HG03135 (cell line): ENCODE results near the gene PIGQ.

Experiments
- ATAC-seq: cut with Tn5 transposase; IDR thresholded peaks from one replicate; pipeline ENCODE4 v1.9.1; 2021; ENCODE audit warnings: mild to moderate bottlenecking, moderate library complexity; ENCODE audit not compliant: unreplicated experiment

Gene PIGQ

GRCh38 chr16:569445-570254 is at the start of gene PIGQ:
TSS of gene PIGQ (plus strand) at chr16:569968. CDS start at chr16:574075, 4,107 bp downstream.
- peak; percentile 34 for ATAC-seq

DNA sequence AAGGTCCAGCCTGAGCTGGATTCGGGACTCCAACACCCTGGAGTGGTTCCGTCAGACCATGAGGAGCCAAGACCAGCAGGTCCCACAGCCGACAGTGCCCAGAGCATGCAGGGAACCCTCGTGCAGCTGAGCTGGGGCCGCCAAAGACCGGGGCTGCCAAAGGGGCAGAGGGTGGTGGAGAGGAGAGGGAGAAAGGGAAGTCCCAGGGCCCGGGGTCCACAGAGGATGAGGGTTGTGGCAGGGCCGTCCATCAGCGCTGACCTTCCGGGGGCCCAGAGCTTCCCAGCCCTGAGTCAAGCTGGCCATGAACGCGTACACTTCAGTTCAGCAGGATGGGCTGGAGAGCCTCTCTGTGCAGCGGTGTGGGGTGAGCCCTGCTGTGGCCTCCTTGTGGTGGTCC is 48.9 kb upstream of the PIGQ start:
- ATAC-seq: no peak

- no peak for ATAC-seq
These were observed 48.2 kb upstream of the PIGQ start for GRCh38 chr16:521381-522210.

- ATAC-seq: no peak
These were observed 47.3 kb upstream of the PIGQ start for GRCh38 chr16:522320-523096.

DNA sequence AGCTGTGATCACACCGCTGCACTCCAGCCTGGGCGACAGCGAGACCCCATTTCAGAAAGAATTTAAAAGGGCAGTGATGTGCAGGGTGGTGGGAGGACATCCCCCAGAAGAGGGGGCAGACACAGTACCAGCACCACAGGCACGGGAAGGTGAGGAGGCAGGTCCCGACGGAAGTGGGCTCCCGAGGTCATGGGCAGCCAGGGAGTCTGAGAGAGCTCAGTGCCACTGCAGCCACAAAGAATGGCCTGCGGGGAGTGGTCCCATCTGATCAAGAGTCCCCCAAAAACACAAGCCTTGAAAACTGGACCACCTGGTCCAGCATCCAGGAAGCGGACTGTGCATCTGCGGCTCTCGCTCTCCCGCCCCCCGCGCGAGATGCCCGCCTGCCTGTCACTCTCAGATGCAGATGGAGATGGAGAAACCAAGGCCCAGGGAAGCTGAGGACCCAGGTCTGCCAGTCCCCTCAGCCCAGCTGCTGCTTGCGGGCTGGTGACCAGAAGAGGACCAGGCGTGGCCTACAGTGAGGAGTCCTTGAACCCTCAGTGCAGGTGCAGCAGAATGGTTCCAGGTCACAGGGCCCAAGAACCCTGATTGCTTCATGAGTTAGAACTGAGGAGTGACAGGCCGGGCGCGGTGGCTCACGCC is 46.5 kb upstream of the PIGQ start:
- no peak for ATAC-seq

GRCh38 chr16:524274-525040 is 45.3 kb upstream of the PIGQ start:
- no peak for ATAC-seq

DNA sequence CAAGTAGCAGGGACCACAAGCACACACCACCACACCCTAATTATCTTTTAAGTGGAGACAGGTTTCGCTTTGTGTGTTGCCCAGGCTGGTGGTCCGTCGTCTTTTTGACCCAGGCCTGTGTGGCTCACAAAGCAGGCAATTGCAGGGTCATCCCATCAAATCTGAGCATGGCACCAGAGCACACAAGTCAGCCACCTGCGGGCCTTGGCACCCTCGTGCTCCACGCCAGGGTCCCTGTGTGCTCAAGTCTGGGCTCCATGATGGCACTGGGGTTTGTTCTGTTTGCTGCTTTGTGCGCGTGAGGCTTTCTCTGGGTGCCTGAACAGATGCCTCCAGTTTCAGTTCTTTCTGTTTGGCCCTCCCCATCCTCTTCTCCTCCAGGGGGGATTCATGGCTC is 44.6 kb upstream of the PIGQ start:
- ATAC-seq: no peak

- ATAC-seq: no peak
These were observed 44.1 kb upstream of the PIGQ start for GRCh38 chr16:525520-526180.

GRCh38 chr16:526181-527014 is 43.4 kb upstream of the PIGQ start:
- peak; percentile 2 for ATAC-seq

GRCh38 chr16:527015-527903 is 42.5 kb upstream of the PIGQ start, which contains the start of gene CAPN15:
TSS of gene CAPN15 (plus strand) at chr16:527712. CDS start at chr16:546839, 19,127 bp downstream.
- peak; percentile 74 for ATAC-seq

DNA sequence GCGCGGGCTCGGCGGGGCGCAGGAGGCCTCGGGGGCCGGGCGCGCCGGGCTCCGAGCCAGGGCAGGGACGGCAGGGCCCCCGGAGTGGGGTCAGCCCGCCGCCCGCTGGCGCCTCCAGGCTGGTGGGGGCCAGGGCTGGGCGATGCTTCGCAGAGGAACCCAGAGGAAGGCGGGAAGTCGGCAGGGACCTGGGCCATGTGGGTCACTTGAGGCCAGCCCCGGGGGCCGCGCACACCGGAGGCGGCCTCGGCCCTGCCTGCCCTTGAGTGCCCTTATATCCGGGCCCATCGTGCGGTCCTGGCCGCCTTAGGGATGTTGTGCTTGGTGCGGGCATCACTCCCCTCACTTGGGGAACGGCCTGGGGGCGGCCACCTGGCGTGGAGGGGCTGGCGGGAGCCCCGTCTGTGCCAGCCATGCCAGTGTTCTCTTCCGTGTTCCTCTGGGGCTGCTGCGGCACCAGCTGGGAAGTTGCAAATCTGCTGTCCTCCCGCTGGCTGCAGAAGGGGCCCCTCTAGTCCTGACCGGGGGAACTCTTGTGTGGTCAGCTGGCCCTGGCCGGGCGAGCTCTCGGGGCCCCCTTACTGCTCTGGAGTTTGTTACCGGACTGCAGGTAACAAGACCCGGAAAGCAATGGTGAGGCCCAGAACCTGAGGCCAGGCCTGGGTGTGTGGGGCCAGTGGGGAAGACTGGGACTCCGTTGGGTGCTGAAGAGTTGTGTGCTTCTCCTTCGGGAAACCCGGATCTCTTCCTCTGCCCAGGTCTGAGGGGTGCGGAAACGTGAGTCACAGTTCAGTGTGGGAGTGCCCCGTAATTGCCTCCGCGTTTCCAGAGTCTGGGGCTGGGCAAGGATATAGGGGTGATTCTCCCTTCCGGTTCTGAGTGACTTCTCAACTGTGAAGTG is 41.4 kb upstream of the PIGQ start:
- peak; percentile 11 for ATAC-seq

GRCh38 chr16:529012-529575 is 40.7 kb upstream of the PIGQ start:
- no peak for ATAC-seq

- no peak for ATAC-seq
These were observed 39.5 kb upstream of the PIGQ start for GRCh38 chr16:530111-530817.

DNA sequence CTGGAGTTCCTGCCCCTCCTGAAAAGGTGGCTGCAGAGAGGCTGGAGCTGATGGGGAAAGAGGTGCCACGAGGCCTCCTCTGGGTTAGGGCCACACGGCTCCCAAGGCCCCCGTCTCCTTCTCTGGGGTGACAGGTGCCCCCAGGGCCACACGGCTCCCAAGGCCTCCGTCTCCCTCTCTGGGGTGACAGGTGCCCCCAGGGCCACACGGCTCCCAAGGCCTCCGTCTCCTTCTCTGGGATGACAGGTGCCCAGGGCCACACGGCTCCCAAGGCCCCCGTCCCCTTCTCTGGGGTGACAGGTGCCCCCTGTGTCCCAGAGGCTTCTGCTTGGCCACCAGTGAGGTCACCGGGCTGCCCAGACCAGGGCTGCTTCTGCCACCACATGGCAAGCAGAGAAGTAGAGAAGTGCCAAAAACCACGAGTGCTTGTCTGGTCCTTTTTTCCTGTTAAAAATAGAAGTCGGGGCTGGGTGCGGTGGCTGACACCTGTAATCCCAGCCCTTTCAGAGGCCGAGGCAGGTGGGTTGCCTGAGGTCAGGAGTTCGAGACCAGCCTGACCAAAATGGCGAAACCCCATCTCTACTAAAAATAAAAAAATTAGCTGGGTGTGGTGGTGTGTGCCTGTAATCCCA is 38.2 kb upstream of the PIGQ start:
- ATAC-seq: no peak
